VCaP (cell line): ENCODE measurements around the gene ARRB2.

Source experiments
- H3K27ac ChIP-seq: fragments of 450-650 bp; 2 replicates; pipeline ENCODE4 v1.5.1; 2017
- CTCF ChIP-seq: fragments of 450-650 bp; conservative IDR thresholded peaks from 2 replicates; pipeline ENCODE4 v1.5.1; 2017; ENCODE audit warnings: mild to moderate bottlenecking, moderate library complexity

Gene ARRB2

GRCh38 chr17:4742133-4742532 lies 31.7 kb downstream of the ARRB2 start:
- no peak for TF ChIP-seq CTCF
- H3K27ac ChIP-seq: no peak overlapping the region

GRCh38 chr17:4742629-4743028 lies 32.2 kb downstream of the ARRB2 start:
- TF ChIP-seq CTCF: no peak
- H3K27ac ChIP-seq: no peak overlapping the region

GRCh38 chr17:4743216-4743615 lies 32.8 kb downstream of the ARRB2 start:
- H3K27ac ChIP-seq: no peak overlapping the region
- TF ChIP-seq CTCF: no peak

GRCh38 chr17:4743898-4744297 lies 33.5 kb downstream of the ARRB2 start:
- no peak for TF ChIP-seq CTCF
- H3K27ac ChIP-seq: no peak overlapping the region

GRCh38 chr17:4744999-4745969 lies 34.9 kb downstream of the ARRB2 start:
- no peak for TF ChIP-seq CTCF
- no peak overlapping the region for H3K27ac ChIP-seq

GRCh38 chr17:4747847-4748246 lies 37.4 kb downstream of the ARRB2 start:
- TF ChIP-seq CTCF: no peak
- no peak overlapping the region for H3K27ac ChIP-seq

GRCh38 chr17:4748686-4749085 lies 38.3 kb downstream of the ARRB2 start:
- no peak for TF ChIP-seq CTCF
- H3K27ac ChIP-seq: no peak overlapping the region
